D721Med (cell line): ENCODE results near the gene CDYL.
"Not testable (repeated sequence)": the region's sequence is repeated elsewhere in the genome, so short reads cannot be mapped to it uniquely, and the experiment has no call there.

Experiments
- DNase-seq: peaks from one replicate; pipeline ENCODE4 v3.0.0; 2011; ENCODE audit warnings: low spot score; ENCODE audit not compliant: insufficient read length
- FAIRE-seq: peaks from 2 replicates; lab custom pipeline; 2011; peaks lifted over from hg19 to GRCh38; lab: Jason Lieb, UNC
- CTCF ChIP-seq: IDR thresholded peaks from 2 replicates; pipeline ENCODE4 v1.5.1; 2012; ENCODE audit warnings: mild to moderate bottlenecking, control low read depth; ENCODE audit not compliant: insufficient read depth; ENCODE audit errors: missing control alignments

CDYL gene

GRCh38 chr6:4861564-4861963, 85.4 kb downstream of the CDYL start:
- FAIRE-seq (no peak), DNase-seq (no peak)
- no peak for TF ChIP-seq CTCF

GRCh38 chr6:4864519-4864918, 88.3 kb downstream of the CDYL start:
- no peak for TF ChIP-seq CTCF
- no peak for FAIRE-seq
- DNase-seq = no peak

- FAIRE-seq, DNase-seq: not testable (repeated sequence)
Measured at GRCh38 chr6:4865006-4865405, 88.8 kb downstream of the CDYL start.

- FAIRE-seq (no peak), DNase-seq (no peak)
- TF ChIP-seq CTCF = no peak
Measured at GRCh38 chr6:4870821-4871494, 94.8 kb downstream of the CDYL start.

- TF ChIP-seq CTCF = no peak
- FAIRE-seq (no peak), DNase-seq (no peak)
Measured at GRCh38 chr6:4871825-4872224, 95.6 kb downstream of the CDYL start.

GRCh38 chr6:4872841-4873240, 96.6 kb downstream of the CDYL start:
- no peak for FAIRE-seq
- DNase-seq = no peak
- TF ChIP-seq CTCF = no peak

GRCh38 chr6:4873928-4874327, 97.7 kb downstream of the CDYL start:
- TF ChIP-seq CTCF = no peak
- no peak for DNase-seq
- FAIRE-seq = no peak
